GM19193 (cell line): ENCODE measurements around the gene GALNT9.

Experiments used
- POLR2A ChIP-seq: IDR thresholded peaks from 4 replicates; pipeline ENCODE4 v1.6.1; 2011; ENCODE audit not compliant: insufficient read depth, insufficient read length; ENCODE audit errors: extremely low read depth

Gene GALNT9

DNA sequence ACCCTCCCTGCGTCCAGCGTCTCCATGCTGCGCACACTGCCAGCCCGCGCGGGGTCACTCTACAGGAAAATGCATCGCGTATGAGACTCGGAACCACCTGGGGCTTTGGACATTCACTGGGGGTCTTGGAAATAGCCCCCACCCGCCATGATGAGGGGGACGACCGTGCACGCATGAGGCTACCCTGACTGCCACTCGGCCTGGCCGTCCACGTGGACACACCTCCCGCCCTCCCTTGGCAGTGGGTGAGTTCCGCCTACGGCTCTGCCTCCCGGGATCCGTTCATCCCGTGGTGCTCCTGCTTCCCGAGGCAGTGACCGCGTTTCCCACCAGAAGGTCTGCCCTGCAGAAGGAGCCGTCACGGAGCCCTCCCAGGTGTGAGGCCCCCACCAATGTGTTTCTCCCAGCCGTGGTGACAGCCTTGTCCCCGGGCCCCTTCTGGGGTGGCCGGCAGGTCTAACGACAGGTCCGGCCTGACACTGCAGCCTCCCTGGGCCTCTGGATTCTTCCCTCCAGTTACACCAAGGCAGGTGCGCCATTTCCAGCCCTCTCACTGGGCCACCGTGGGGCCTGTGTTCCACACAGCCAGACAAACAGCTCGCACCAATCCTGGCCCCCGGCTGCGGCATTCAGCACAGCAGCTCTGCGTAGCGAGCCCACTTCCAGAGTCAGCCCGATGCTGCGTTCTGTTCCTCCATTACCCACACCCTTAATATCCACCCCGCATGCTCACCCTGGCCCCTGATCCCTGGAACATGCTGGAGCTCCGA lies 11.1 kb upstream of the GALNT9 start:
- no peak for TF ChIP-seq POLR2A

DNA sequence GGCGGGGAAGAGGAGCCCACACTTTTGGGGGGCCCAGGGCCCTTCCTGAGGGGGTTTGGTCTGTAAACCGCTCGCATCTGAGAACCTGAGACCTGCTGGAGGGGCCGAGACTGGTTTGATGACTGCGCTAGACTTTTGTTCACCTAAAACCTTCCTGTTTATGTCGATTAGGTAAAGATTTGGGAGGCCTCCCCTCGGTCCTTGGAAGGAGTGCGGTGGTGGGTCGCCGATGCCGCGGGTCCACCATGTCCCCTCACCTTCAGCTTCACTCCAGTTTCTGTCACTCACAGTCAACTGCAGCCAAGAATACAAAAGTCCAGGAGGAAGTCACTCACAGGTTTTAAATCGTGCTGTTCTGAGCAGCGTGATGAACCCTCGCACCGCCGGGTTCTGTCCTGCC lies 10.5 kb upstream of the GALNT9 start:
- no peak for TF ChIP-seq POLR2A

DNA sequence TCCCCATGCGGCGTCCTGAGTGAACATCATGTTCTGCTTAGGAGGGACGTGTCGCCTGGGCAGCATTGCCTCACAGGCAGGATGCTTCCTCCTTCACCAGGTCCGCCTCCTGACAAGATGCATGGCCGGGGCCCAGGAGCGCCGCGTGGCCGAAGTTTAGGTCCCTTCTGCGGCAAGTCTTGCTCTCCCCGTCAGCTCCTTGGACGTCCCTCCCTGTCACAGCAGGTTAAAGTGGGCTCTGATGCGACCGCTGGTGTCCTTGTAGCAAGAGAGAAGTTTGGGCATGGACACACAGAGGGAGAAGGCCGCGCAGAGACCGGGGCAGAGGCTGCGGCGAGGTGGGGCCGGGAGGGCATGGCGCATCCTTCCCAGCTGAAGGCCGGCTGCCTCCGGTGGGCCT lies 9.4 kb upstream of the GALNT9 start:
- no peak for TF ChIP-seq POLR2A

DNA sequence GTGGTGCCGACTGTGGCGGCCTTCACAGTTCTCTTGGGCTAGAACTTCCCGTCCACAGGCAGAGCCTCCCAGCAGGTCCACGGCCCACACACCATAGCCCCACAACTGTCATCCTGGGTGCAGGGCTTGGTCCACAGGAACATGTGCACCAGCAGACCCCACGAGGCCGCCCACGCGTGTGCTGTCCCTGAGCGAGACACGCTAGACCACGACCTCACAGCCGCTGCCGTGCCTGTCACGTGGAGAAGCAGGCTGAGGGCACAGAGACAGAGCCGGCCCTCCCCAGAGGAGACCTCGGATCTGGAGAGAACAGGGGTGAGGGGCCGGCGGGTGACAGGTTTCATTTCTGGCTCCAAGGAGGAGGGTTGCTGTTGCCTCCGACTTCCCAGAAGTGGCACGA lies 8.9 kb upstream of the GALNT9 start:
- TF ChIP-seq POLR2A: no peak

DNA sequence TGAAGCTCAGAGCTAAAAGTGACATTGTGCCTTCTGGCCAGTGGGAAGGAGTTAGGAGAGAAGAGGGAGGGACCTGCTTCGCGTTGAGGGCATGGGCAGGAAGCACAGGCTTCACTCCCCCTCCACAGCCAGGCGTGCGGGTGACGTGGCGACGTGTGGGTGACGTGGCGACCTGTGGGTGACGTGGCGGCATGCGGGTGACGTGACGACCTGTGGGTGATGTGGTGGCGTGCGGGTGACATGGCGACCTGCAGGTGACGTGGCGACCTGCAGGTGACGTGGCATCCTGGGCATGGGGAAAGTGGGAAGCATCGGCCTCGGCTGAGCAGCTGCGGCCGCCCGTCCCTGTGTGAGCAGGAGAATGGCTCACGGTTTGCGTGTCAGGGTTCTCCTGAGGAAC lies 8.2 kb upstream of the GALNT9 start:
- TF ChIP-seq POLR2A: no peak

DNA sequence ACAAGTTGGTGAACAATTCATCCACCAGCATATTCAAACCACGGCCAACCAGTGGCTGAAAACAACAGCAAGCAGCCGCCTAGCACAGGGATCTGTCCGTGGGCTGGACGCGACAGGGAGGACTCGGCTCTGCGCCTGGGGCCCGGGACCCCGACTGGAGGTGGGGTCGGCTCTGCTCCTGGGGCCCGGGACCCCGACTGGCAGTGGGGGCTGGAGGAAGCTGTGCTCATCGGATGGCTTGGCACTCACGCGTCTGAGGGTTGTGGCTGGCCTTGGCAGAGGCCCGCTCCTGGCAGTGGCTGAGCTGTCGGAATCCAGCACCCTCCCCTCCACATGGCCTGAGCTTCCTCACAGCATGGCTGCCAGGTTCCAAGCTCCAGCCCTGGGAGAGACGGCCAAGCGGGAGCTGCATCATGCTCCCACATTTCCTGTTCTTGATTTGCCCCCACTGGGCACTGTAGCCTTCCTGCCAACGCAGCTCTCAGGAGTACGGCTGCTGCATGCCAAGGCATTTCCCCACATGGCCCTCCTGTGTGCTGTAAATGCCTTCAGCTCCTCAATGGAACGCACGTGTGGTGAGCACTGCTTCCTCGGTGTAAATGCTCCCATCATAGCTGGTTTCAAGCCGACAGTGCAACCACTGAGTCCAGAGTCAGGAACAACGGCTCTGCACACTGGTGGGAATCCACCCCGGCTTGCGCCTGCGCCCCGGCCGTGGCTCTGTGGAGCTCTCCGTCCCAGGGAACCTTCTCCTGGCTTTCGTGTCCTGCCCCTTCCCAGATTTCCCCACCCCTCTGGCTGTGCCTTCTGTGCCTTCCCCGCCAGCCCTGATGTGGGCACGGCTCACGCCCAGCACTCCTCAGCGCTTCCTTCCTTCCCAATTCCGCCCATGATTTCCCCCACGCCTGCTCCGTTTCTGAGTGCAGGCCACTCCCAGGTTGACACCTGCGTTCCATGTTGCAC lies 7.3 kb upstream of the GALNT9 start:
- TF ChIP-seq POLR2A: no peak

DNA sequence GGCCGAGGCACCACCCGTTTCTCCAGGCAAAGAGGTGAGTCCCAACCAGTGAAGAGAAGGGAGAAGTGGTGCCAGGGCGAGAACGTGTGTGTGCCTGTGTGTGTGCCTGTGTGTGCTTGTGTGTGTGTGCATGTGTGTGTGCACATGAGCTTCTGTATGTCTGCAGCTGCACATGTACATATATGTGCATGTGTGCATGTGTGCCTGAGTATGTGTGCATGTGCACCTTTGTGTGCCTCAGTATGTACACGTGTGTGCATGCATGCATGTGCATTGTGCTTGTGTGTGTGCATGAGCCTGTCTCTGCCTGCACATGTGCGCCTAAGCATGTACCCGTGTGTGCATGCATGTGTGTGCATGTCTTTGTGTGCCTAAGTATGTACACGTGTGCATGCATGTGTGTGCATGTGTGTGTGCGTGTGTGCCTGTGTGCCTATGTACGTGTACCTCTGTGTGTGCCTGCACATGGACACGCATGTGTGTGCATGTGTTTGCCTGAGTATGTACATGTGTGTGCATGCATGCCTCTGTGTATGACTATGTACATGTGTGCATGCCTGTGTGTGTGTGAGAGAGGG lies 5.9 kb upstream of the GALNT9 start:
- no peak for TF ChIP-seq POLR2A

DNA sequence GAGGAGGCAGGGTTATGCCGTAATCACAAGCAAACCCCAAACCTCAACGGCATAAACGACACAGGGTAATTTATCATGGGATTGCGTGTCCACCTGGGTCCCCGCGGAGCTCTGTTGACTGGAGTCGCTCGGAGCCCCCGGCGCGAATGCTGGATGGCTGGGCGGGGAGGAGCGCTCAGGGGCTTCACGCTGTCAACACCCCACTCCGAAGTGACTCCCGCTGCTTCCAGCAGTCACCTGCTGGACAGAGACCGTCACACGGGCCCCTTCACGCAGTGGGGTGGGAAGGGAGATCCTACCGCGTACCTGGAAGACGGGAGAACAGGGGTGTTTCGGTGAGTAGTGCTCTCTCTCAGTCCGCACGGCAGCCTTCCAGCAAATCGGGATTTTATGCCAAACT lies 4.4 kb upstream of the GALNT9 start:
- no peak for TF ChIP-seq POLR2A

DNA sequence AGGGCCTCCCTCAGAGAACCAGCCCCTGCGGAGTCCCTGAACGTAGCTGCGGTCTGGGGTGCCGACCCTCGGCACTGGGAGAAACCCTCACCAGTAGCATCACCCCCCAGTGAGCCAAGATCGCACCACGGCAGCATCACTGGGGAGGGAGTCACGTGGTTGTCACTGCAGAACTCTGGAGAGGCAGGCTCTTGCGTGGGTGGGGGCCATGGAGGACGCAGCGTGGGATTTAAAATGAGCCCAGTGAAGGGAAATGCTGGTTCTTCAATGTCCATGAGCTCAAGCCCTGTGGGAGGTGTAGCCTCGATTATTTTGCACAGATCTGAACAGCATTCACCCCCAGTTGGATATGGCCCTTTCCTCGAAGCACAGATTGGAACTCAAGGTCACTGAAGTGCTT lies 3.9 kb upstream of the GALNT9 start:
- no peak for TF ChIP-seq POLR2A

DNA sequence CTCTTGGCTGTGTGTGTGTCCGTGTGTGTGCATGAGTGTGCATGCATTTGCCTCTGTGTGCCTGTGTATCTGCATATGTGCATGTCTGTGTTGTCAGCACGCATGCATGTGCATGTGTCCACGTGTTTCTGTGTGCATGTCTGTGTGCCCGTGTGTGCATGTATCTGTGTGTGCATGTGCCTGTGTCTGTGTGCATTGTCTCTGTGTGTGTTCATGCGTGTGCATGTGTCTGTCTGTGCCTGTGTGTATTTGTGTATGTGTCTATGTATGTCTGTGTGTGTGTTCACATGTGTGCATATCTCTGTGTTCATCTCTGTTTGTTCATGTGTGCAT lies 1.1 kb upstream of the GALNT9 start:
- TF ChIP-seq POLR2A: no peak

DNA sequence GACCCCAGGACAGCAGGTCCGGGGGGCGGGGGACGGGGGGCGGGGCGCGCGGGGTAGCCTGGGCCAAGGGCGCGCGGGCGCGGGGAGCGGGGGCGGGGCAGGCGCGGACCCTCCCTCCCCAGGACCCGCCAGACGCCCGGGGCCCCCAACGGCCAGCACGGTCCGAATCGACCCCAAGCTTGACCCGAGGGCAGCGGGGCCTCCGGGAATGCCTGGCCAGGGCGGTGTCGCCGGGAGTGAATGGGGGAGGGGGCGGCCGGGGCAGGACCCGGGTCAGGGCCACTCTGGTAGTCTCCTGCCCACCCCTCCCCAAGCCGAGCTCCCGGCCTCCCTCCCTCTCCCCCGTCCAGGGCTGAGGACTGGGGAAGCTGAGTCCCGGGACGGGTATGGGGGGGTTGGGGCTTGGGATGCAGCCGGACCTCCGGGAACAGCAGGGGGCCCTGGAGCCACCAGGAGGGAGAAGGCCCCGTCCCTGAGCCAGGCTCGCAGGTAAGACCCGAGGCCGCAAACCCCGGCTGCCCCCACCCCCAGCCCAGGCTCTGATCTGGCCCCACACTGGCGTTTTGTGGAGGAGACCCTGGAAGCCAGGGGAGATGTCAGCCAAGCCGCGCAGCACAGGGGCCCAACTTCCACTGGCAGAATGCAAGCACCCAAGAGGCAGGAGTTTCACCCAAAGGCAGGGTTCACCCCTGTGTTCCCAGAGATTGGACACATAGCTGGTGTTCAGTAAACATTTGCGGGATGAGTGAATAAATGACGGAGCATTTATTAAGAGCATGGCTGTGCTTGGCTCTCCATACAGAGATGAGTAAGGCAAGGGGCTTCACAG lies 545 bp upstream of the GALNT9 start:
- no peak for TF ChIP-seq POLR2A

DNA sequence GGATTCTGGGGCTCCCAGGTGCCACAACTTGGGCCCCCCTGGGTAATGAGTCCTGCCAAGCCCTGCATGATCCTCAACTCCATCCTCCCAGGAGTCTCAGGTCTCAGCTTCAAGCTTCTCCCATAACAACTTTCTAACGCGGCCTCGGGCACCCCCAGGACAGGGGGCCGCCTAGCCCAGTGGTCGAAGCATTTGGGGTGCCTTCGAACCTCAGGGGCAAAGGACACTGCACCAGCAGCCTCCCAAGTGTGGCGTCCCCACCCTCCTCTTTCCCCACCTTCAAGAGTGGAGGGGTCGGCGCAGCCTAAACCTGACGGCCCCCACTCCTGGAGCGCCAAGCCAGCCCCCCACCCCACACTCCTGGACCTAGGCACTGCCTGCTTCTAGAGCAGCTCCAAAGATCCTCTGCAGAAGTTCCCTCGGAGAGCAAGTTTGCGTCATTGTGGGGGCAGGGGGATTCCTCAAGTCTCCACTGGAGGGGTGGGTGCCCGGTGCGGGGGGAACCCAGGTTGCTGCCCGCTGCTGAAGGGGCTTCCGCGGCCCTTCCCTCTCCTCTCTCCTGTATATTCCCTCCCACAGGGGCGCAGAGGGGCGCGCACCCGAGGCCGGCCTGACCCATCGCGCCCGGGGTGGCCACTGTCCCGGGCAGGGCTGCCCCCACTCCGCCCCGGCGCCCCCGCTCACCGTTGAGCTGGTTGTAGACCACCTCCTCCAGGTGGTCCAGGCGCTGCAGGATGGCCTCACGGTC lies 933 bp downstream of the GALNT9 start:
- no peak for TF ChIP-seq POLR2A

DNA sequence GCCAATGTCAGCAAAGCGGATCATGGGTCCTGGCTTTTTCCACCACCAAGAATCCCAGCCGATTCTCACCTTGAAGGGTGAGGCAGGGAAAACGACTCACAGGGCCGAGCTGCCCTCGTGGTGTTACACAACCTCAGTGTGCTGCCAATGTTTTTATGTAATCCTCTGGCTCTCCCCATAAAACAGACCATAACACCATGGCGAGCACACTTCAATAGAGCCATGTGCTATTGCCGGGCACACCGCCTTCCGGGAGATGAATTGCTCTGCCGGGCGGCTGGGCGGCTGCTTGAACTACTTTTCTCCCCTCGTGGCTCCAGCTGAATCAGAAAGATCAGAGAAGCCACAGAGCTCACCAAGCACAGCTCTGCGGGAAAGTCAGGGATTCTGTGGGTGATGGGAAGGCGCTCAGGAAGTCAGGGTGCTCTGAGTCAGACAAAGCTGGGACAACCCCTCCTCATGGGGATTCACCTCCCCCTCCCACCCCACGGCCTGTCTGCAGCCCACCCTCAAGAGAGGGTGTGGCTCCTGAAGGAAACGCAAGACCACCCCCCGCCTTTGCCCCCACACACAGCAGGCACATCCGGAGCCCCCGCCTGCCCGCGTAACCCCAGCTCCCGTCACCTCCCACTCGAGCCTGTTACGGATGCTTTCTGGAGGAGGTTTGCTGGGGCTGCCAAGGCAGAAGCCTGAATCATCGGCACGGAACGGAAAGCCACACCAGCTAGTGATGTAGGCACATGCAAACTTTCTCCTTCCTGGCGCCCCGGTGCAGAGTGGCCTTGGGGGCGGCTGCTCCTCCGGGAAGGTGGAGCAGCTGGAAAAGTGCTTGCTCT lies 1.8 kb downstream of the GALNT9 start:
- TF ChIP-seq POLR2A: no peak
